ENCODE data around the gene C7orf25.

C7orf25 gene

DNA sequence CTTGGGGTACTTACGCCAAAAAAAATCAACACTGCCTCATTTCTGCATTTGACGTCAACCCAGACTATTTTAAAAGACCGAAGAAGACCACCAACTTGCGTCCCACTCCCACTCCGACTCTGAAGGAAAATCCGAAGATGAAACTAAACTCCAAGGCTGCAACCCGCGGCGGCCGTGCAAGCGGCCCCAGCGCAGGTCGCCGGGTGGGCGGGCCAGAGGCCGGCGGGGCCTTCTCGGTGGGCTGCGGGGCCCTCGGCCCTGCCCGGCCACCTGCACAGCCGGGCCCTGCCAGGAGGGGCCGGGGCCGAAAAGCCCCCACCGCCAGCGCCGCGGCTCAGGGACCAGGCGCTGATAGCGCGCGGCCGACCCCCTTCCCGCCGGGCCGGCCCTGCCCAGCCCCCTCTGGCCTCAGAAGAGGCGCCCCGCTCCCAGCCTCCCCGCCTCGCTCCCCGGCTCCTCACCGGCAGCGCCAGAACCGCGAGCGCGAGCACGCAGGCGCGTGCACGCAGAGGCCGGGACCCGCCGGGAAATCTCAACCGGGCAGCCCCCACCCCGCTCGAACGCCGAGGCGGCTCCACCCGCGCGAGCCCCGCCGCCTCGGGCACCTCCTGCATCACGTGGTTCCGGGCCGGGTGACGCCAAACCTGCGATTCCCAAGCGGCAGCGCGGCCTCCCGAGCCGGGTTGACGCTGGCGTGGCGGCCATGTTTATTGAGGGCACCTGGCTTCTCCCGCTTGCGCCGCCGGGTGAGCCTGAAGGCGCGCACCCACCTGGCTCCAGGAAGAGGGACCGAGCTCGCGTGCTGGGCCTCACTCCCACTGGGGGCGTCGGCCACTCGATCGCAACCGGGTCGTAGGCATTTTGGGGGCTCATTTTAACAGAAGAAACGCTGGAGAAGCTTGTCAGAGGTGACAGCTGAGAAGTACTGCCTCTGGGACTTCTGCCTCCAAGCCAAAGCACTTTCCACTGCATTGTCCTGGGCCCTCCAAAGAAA, at the start of gene C7orf25:
Gene C7orf25, minus strand, starts transcription at position 617 of the 994 bp plus-strand sequence. CDS start 1,170 bp downstream, outside the sequence.
- peak; percentile 91 to 93 for DNase-seq

DNA sequence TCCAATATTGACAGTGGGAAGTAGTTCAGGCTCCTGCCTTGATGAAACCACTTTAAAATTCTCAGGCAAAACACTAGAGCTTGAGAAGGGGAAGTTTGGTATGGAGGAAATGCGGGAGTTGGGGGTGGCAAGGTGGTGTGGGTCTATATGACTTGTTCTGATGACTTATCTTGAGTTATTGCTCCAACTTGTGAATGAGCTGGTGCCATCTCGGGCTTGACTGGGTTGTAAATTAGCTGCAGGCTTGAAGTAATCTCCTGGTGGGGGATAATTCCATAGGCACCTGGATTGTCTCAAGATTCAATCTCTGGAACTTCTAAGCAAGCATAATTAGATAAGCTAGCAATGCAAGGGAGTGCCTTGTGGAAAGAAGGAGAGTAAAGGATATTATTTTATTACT, 49.3 kb upstream of the C7orf25 start:
- DNase-seq, result no peak

DNA sequence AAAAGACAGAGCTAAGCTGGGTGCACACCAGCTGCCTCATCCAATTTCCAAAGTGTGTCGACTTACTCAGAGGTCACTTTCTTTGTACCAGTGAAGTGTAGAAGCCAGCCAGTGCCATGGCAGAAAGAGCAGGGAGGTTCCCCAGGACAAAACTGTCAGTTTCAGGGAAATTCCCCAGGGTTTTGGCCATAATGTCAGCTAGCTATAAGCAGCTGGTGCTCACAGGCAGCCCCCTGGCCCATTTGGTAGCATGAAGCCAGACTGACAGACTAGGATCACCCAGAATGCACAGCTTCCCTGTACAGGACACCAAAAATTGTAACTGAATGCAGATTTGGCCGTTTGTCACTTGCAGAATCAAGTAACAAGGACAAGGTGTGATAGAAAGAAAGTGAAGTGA, 48.9 kb upstream of the C7orf25 start:
- no peak for DNase-seq

DNA sequence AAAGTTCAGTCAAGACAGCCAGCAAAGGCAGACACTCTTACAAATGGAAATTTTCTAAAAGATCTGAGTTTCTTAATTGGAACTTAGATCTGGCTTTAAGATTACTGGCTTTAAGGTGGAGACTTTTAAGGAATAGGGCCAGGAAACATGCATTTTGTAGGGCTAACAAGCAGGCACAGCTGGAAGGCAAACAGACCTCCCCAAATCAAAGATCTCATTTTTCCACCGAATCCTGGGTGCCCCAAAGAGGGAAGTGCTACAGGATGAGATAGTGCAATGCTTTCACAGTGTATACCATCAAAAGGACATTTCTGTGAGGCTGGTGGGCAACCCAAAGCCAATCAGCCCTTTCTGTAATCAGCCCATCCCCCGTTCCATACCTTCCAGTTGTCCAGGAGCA, 47.7 kb upstream of the C7orf25 start:
- no peak for DNase-seq

DNA sequence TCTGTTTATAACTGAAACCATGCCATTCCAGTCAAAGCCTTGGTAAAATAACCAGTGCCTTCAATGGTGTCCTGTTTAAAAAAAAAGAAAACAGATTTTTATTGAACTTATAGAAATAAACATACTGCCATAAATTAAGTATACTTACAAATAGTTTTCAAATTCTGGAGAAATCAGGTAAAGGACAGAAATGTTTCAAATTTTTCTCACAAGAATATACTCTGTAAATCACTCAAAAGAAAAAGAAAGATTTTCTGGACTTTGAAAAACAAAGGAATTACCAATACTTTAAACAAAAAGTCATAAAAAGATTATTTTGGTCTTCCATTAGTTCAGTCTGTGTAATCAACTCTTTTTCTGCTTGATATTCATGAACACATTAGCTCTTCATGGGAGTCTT, 44.2 kb upstream of the C7orf25 start:
- no peak for DNase-seq

DNA sequence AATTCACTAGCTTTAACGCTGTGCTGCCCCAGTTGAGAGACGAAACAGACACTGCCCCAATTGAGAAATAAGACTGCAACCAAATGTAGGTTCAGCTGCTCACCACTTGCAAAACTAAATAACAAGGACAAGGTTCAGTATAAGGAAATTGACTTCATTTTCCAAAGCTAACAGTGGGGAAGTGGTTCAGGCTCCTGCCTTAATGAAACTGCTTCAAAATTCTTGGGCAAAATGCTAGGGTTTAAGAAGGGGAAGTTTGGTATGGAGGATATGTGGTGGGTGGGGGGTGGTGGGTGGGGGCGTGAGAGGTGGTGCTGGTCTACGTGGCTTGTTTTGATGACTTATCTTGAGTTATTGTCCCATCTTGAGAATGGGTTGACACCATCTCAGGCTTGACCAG, 42.1 kb upstream of the C7orf25 start:
- no peak for DNase-seq

DNA sequence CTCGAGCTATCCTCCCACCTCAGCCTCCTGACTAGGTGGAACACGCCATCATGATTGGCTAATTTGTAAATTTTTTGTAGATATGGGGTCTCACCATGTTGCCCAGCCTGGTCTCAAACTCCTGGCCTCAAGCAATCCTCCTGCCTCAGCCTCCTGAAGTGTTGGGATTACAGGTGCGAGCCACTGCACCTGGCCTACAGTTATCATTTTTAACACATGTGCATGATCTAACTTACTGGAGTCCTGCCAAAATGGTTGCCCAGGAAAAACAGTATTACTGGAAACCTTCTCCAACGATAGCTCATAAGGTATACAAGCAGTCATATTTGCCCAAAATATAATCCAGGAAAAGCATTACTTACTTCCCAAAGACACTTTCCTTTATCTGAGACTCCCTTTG, 40.5 kb upstream of the C7orf25 start:
- no peak for DNase-seq

DNA sequence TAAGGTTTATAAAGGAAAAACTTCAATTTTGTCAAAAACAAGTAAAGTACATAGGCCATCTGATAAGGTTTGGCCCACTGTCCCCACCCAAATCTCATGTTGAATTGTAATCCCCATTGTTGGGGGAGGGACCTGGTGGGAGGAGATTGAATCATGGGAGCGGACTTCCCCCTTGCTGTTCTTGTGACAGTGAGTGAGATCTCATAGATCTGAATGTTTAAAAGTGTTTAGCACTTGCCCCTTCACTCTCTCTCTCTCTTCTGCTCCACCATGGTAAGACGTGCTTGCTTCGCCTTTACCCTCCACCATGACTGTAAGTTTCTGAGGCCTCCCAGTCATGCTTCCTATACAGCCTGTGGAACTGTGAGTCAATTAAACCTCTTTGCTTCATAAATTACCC, 38.5 kb upstream of the C7orf25 start:
- no peak for DNase-seq

DNA sequence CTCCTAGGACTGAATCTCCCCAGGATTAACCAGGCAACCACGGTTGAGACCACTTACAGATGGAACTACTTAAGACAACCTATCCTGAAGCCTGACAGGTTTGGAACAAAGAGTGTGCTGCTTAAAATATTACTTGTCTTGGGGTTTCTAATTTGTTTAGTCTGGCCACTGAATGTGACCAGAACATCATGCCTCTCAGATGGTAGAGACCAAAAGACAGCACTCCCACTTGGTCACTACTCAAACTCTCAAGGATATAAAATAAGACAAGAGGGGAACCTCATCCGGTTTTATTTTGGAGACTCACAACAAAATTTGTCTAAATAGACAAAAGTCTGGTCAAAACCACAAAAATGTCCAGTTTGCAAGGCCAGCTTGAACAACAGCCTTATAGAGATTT, 35.7 kb upstream of the C7orf25 start:
- no peak for DNase-seq

DNA sequence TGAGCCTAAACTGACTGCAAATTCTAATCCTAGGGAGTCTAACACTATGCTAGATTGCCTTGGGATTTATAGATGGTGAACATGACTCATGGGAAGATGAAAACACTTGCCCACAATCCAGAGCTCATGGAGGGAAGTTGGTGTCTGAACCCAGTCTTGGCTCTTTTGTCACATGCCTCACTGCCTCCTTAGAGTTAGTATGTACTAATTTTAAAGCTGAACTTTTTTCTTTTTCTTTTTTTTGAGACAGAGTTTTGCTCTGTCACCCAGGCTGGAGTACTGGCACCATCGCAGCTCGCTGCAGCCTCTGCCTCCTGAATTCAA, 34.7 kb upstream of the C7orf25 start:
- DNase-seq, result no peak

DNA sequence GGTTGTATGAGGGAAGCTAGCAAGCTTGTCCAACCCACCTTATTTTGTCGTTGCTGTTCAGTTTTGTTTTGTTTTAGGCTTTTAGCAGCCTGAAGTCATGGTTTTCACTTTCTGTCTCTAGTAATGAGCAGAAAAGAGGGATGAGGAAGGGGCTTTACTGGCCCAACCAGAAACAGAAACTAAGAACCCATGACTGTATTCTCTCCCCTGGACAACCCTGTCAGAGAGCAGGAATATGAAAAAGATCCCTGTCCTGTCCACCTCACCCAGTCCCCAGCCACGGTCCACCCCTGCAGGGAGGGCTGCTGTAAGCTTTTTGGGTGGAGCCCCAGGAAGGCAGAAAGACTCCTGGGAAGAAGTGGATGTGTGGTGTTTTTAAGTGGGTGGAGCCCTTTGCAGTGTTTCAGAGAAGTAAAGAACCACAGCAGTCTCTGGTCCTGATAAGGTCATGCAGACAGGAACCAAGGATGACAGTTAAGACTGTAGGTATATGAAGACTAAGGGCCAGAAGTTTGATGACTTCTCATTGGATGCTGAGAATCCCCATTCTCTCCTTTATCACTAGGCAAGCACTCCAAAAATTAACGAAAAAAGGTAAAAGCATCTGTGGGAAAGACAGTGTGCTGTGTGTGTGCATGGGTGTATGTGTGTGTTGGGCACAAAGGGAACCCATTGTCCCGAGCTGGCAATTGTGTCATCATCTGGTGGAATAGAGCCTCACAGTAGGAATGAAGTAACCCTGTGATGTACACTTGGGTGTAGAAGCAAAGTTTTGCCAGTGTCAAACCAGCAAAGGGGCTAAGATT, 34.2 kb upstream of the C7orf25 start:
- no peak for DNase-seq

DNA sequence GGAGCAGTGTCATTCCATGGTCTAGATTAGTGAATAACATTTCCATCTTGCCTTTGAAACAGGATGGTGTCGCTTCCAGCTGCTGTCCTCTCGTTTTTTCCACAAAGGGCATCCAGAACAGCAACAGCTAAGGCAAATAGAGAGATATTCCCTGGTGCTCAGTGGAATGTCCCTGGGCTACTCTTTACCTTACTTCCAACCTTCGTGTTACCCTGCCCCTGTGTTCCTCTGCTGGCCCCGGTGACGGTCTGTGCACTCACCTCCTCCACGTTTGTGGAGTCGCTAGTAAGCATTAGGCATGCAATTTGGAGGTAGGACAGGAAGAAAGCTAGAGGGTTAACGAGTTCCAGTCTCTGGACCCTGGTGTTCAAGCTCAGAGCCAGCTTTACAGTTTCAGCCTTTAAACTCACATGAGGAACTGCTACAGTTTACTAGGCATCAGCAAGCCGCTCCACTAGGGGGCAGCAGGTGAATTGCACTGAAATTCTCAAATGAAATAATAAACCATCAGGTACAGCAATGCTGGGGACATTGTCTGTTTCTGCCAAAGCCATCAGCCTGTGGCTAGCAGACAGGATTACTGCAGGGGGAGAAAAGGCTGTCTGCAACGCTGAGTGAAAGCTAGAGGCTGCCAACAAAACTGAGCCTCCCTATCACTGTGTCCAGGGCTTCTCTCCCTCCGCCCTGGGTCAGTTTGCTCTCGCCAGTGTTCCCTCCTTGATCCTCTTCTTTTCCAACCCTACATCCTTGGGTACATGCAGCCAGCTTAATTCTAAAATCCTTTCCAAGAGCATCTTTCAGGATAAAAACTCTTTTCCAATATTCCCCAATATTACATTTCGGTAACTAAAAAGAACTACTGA, 29.3 kb upstream of the C7orf25 start:
- DNase-seq, result peak; percentile 27 to 71

DNA sequence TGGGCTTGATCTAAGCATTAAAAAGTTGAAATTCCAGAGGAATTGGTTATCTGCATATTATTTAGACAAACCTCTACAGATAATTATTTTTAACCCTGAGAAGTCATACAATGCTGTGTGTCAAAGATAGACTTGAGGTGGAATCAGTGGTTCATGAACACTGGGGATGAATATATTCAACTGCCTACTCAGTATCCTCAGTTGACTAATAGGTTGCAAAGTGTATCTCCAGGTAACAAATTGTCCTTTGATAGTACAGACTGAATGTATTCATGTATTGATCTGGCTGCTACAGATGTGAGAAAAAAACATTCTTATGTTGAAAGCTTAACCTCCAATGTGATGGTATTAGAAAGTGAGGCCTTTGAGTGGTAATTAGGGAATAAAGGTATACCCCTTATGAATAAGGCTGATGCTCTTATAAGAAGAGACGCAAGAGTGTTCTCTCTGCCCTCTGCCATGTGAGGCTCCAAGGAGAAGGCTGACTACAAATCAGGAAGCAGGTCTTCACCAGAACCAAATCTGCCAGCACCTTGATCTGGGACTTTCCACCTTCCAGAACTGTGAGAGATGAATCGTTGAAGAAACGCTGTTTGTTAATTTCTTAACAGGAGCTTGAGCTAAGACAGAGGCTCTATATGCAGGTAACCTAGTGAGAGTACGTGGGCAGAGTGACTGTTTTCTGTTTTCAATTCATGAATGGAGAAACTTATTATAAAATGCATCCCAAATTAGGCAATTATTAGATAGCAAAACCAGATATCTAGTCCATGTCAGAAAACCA, 27.8 kb upstream of the C7orf25 start:
- DNase-seq, result no peak

DNA sequence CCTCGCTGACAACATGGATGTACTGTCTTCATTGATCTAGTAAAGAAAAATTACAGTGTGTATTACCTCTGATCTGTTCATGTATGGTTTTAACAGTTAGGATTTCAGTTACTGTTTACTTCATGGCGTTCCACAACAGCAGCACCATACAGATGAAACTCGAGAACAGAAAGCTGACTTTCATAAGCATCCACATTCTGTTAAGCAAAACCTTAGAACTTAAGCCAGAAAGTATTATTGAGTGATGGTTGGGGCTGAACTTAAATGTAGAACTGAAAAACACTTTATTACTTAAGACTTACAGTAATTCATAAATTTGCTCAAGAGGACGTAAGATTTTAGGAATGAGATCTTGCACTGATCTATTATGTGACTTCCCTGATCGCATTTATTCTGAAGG, 24.0 kb upstream of the C7orf25 start:
- no peak for DNase-seq

DNA sequence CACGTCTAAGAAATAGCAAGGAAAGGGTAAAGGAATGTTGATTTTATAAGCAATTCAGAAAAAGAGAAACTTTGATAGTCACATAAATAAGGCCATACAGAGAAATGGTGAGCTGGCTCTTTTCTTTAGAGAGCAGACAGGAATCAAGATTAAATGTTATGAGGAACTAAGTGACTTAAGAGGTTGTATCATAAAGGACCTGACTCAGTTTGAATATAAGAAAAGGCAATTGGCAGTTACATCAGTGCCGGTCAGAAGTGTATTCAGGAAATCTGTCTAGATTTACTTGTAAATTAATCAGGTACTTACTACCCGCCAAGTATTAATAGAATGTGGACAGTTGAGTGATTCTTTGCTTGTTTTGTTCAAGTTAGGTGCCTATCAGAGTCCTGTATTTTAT, 22.4 kb upstream of the C7orf25 start:
- no peak for DNase-seq

DNA sequence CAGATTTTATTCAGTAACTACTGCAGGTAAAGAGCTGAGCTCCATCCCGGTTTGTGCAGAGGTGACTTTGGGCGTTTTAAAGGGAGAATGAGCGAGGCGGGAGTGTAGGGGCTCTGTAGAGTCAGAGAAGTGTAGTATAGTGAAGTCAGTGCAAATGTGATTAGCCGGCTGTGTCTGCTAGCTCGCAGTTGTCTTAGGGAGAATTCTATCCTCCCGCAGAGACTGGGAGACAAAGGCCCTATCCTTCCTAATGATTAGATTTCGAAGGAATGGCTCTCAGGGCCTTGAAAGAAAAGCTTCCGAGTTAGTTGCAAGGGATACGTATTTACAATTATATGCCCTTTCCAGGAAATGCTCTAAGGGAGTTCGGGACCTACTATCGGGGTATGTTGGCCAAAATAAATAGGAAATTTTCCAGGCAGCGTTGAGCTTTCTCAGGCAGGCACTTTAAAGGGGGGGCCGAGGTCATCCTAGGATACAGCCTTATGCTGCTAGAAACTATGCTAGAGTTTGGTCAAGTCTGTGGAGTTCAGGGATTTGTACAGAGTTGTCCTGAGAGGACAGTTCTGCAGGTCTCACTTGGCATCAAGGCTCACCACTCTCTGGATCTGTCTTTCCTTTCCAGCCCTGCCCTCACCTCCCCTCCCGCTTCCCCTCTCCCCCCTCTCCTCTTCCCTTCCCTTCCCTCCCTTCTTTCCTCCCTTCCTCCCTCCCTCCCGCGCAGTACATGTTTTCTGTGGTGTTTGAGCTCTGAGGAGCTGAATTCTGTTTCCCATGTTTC, 21.1 kb upstream of the C7orf25 start:
- peak in 1 of 2 experiments; percentile 23 for DNase-seq

DNA sequence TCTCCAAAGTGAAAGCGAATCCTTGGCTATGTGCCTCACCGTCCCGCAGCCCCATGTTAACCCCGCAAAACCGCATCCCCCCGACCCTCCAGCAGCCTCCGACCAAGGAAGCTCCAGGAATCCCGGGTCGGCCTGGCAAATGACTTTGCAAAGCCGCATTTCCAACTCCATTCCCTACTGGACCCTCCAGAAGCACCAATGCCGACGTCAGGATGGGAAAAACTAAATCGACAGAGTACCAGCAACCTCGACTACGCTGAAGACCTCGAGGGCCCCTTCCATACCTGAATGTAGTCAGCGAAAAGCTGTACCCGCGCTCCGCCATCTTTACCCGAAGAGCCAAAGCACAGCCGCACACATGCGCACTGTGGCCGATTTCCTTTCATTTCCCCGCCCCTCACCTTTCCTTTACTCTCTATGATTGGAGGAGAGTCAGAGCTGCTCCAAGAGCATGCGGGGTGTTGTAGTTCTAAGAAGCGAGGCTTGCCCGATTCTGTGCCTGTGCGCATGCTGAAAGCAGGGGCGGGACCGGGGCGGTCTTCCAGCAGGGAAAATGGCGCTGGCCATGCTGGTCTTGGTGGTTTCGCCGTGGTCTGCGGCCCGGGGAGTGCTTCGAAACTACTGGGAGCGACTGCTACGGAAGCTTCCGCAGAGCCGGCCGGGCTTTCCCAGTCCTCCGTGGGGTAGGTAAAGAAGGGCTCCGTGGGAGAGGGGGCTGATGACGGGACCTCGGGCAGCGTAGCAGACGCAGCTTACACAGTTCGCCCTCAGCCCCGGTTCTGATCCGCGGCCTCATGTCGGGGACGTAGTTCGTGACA, 20.2 kb upstream of the C7orf25 start, which contains the start of the genes MRPL32 and PSMA2:
Gene MRPL32, plus strand, starts transcription at position 543 of the 818 bp plus-strand sequence. Its CDS starts 11 bp downstream, at position 554.
Gene PSMA2, minus strand, starts transcription at position 341 of the 818 bp plus-strand sequence. Its CDS starts 16 bp downstream, at position 325.
- peak; percentile 91 to 96 for DNase-seq

DNA sequence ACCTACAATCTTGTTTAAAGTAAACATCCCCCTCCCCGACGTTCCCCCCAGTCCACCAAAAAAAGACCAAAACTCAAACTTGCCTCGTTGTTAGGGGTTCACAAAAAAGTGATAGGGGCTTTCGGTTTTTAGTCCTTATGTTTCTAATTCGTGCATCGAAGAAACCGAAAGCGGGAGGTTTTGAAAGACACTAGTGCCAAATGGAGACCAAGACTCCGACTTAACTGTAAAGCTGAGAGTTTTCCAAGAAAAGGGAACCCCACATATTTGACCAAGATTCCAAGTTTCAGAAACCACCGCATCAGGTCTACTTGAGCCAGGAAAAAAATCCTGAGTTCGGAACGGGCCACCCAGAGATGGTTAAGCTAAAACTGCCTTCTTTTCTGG, 19.6 kb upstream of the C7orf25 start:
- DNase-seq, result no peak

DNA sequence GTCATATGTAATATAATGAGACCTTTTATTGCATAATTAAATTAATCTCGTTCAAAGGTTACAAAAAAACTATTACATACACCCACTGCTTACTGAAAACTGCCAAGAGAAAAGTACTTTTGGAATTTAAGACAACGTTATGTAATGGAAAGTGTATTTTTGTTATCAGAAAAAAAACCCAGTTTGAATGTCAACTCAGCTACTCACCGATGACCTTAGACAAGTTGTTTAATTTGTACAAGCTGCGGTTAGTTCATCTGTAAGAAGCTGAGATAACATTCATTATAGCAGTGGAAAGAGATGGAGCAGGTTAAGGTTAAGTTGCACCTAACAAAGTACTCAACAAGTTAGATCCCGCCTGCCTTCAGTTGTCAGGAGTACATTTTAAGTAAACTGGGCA, 19.0 kb upstream of the C7orf25 start:
- DNase-seq, result no peak

DNA sequence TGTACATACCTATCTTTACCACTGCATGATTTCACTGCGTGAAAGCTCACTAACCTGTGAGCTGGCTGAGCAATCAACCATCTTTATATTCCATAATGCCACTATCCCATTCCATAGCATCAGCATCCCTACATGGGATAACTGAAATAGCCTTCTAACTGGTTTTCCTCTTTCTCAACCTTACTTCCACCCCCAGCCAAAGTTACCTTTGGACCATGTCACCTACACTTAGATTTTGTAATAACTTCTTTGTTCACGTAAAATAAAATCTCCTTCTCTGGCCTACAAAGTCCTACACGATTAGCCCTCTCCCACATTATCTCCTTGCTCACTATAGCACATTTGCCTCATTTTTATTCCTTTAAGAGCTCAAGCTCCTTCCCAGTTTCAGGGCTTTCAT, 17.6 kb upstream of the C7orf25 start:
- no peak for DNase-seq
